Endothelial cell of umbilical vein (primary cell): Measurements from ENCODE around the gene ZNF280C.

ENCODE experiments used
- EZH2 ChIP-seq: IDR thresholded peaks from 2 replicates; pipeline ENCODE4 v1.6.1; 2012; ENCODE audit warnings: borderline replicate concordance, low read depth, mild to moderate bottlenecking, moderate library complexity, low read length, inconsistent platforms; ENCODE audit not compliant: severe bottlenecking
- MYC ChIP-seq: IDR thresholded peaks from one replicate; pipeline ENCODE4 v1.6.1; 2011; ENCODE audit warnings: mild to moderate bottlenecking, low read depth, low read length
- POLR2A ChIP-seq: IDR thresholded peaks from 2 replicates; pipeline ENCODE4 v1.6.1; 2012; ENCODE audit warnings: low read depth, mild to moderate bottlenecking, control low read depth, low read length
- TF ChIP-seq, protein P1 (sequence below), 2 donors: IDR thresholded peaks; 1 replicate in 1 of 2; 2 replicates in 1 of 2; pipeline ENCODE4 v1.5.1; 2011; ENCODE audit warnings: low read length in 2 of 2, mild to moderate bottlenecking in 2 of 2, moderate library complexity in 2 of 2, control low read depth in 1 of 2, inconsistent platforms in 1 of 2, low read depth in 1 of 2; ENCODE audit not compliant: insufficient read depth in 1 of 2; ENCODE audit errors: extremely low read depth in 1 of 2

DNA sequence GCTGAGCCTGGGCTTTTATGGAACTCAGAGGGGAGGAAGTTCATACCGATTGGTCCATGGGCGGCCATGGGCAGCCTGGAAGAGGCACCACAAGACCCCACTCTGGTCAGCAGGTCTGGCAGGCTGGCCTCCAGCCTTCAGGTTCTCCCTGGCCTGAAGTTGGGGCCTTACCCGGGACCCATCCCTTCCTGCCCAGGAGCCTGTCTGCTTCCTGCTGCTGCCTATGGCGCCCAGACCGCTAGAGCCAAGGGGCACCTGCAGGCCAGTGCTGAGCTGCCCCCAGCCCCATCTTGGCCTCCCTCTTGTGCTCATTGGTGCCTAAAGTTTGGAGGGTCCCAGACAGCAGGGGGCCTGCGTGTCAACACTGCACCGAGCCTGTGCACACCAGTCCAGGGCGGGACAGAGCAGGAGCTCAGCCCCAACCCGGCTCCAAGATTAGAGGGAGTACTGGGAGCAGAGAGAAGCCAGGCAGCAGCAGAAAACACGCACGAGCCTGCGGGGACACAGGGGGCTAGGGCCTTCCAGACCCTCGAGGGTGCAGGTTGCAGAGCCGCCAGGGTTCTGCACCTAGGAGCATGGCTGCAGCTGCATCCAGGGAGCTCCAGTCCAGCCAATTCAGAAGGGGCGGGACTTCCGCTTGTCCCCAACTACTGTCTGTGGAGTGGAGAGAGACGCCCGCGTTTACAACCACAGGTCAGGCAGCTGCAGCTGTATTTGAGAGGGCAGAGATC lies 30.7 kb upstream of the ZNF280C start:
- TF ChIP-seq POLR2A, result no peak
- TF ChIP-seq, protein P1, sequence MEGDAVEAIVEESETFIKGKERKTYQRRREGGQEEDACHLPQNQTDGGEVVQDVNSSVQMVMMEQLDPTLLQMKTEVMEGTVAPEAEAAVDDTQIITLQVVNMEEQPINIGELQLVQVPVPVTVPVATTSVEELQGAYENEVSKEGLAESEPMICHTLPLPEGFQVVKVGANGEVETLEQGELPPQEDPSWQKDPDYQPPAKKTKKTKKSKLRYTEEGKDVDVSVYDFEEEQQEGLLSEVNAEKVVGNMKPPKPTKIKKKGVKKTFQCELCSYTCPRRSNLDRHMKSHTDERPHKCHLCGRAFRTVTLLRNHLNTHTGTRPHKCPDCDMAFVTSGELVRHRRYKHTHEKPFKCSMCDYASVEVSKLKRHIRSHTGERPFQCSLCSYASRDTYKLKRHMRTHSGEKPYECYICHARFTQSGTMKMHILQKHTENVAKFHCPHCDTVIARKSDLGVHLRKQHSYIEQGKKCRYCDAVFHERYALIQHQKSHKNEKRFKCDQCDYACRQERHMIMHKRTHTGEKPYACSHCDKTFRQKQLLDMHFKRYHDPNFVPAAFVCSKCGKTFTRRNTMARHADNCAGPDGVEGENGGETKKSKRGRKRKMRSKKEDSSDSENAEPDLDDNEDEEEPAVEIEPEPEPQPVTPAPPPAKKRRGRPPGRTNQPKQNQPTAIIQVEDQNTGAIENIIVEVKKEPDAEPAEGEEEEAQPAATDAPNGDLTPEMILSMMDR (IDR thresholded peaks at IDR 0.05; ENCODE audit: extremely low read depth in 1 of 2, insufficient read depth in 1 of 2, low read depth in 1 of 2, low read length in 2 of 2), result no peak
- TF ChIP-seq MYC, result no peak
- TF ChIP-seq EZH2, result no peak
